IMR-90 (cell line): ENCODE results near the gene TVP23A.

Source experiments
- CTCF ChIP-seq: conservative IDR thresholded peaks from 2 replicates; pipeline ENCODE4 v1.5.1; 2012; ENCODE audit warnings: mild to moderate bottlenecking, low read depth, low read length, improper control_type of control experiment
- ELK1 ChIP-seq: fragments of 150-350 bp; IDR thresholded peaks from 2 replicates; pipeline ENCODE4 v1.6.1; 2016; ENCODE audit warnings: low read depth, mild to moderate bottlenecking, low read length, moderate library complexity, borderline replicate concordance
- FOS ChIP-seq: fragments of 150-350 bp; IDR thresholded peaks from 2 replicates; pipeline ENCODE4 v1.6.1; 2016; ENCODE audit warnings: low read depth, low read length
- MAZ ChIP-seq: IDR thresholded peaks from 2 replicates; pipeline ENCODE4 v1.6.1; 2012; ENCODE audit warnings: low read depth, mild to moderate bottlenecking, low read length, improper control_type of control experiment, moderate library complexity, borderline replicate concordance
- POLR2A ChIP-seq: IDR thresholded peaks from 2 replicates; pipeline ENCODE4 v1.6.1; 2012; ENCODE audit warnings: mild to moderate bottlenecking, low read depth, low read length
- RAD21 ChIP-seq: IDR thresholded peaks from 2 replicates; pipeline ENCODE4 v1.6.1; 2012; ENCODE audit warnings: low read length, improper control_type of control experiment
- RCOR1 ChIP-seq: IDR thresholded peaks from 2 replicates; pipeline ENCODE4 v1.6.1; 2012; ENCODE audit warnings: mild to moderate bottlenecking, low read length, improper control_type of control experiment; ENCODE audit not compliant: insufficient replicate concordance
- USF2 ChIP-seq: fragments of 150-350 bp; IDR thresholded peaks from 2 replicates; pipeline ENCODE4 v1.6.1; 2017; ENCODE audit warnings: mild to moderate bottlenecking, antibody characterized with exemption, low read length, low read depth

GRCh38 chr16:10840703-10841102, 22.1 kb upstream of the TVP23A start:
- TF ChIP-seq CTCF, result no peak
- no peak for TF ChIP-seq POLR2A
- no peak for TF ChIP-seq RAD21
- TF ChIP-seq ELK1, result no peak
- no peak for TF ChIP-seq USF2
- TF ChIP-seq MAZ, result no peak
- no peak for TF ChIP-seq FOS
- no peak for TF ChIP-seq RCOR1
